ENCODE data around the gene VASN.
A peak's percentile ranks its signal among the peaks of the same experiment; 100 is the strongest.
"Not testable (repeated sequence)": the region's sequence is repeated elsewhere in the genome, so short reads cannot be mapped to it uniquely, and the experiment has no call there.

The VASN gene

DNA sequence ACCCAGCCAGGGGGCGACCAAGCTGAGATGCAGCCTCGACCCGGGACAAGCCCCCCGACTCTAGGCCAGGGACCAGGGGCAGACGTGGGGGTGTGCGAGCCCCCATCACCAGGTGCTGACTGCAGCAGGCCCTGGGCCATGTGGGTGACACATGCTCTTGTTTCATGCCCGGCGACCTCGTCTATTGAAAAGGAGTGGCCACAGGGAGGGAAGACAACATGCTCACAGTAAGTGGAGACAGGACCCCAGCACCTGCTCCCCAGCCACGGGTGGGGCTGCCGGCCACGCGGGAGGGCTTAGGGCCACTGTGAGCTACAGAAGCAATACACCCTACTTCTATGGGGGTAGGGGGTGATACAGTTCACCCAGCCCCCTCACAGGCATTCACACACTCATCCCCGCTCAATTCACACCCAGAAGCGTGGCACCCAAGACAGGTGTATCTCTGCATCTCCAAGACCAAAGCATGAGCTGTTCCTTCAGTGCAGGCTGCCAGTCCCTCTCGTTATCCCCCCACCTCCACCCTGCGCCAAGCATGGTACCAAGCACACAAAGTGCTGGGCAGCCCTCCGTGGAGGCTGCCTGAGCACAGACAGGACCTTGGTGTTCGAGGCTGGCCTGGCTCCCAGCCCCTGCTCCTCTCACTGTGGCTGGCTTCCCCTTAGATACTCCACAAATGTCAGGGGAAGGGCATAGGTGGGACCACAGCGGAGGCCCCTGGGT lies 13.6 kb downstream of the VASN start:
- DNase-seq (ENCODE audit: low read depth in 3 of 3), result no peak

DNA sequence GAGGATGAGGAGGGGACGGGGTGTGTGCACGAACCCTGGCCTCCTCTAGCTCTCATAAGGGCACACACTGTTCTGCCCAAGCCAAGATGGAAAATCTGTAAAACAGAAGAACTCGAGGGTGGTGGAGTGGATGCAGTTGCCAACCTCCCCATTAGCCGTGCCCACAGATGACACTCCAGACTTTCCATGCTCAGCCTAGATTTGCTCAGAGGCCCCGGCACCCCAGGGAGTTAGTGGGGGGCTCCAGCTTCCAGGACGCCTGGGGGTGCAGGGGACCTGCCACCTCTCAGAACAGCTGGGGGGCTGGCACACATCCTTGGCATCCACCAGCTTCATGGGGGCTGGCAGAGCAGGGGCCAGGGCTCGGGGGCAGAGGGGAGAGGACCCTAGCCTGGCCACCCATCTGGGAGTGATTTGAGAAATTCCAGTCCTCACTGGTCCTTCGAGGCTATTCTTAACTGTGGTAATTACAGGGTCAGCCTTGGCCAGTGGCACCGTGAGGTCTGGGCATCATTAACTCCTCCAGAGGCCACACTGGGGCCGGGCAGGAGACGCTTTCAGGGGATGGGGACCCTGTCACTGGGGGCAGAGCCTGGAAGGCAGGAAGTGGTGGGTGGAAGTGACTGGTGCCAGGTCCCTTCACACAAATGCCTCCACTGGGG lies 14.3 kb downstream of the VASN start:
- DNase-seq (ENCODE audit: low read depth in 3 of 3), result no peak

DNA sequence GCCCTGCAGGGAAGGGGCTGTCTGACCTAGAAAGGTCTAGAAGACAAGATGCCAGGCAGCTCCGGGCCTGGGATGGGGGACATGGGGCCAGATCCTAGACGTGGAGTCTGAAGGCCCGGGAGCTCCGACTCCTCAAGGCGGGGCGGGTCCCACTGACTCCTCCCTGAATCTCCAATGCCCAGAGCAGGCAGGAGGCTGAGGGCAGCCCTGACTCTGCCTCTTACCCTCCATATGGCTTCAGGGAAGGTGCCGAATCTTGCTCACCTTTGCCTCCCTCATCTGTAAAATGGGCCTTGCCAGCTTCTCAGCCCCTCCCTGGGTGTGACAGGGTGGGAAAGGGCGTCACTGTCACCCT lies 14.8 kb downstream of the VASN start:
- no peak for DNase-seq (ENCODE audit: low read depth in 3 of 3)

DNA sequence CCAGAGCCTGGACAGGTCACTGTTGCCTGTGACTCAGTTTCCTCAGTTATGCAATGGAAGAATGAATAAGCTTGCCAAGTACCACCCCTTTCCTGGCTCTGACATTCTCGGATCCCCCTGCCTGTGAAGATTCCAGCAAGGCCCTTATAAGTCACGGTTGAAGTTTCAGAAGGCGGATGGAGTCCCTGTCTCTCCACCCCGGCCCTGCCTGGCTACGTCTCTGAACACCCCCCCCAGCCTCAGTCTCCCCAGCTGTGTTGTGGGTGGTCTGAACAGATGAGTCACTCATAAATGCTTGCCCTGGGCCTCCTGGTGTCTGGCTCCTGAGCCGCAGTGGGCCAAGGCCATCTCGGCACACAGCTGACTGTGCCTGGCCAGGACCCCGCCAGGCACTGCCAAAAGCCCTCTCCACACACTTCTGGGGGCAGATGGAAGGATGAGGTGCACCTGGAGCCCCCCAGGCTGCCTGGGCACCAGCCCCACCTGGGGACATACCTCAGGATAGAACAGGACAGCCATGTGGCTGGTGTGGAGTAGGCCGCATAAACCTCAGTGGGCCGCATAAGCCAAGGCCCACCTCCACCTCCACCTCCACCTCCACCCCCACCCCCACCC lies 15.4 kb downstream of the VASN start:
- DNase-seq (ENCODE audit: low read depth in 3 of 3), result no peak

DNA sequence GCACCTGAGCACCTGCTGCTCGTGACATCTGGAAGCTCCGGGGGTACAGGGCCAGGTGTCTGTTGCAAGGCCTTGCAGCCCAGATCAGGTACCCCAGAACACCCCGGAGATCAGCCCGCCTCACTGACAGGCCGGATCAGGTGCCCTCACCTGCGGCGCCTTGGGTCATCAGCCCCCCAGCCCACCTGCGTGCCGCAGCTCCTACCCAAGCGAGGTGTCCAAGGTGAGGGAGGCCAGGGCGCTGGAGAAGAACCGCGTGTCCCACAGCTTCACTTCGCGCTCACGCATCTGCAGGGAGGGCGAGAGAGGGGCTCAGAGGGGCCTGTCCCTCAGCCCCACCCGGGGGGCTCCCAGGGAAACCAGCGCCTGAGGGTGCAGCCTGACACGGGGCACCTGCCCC lies 16.1 kb downstream of the VASN start:
- no peak for DNase-seq (ENCODE audit: low read depth in 3 of 3)

DNA sequence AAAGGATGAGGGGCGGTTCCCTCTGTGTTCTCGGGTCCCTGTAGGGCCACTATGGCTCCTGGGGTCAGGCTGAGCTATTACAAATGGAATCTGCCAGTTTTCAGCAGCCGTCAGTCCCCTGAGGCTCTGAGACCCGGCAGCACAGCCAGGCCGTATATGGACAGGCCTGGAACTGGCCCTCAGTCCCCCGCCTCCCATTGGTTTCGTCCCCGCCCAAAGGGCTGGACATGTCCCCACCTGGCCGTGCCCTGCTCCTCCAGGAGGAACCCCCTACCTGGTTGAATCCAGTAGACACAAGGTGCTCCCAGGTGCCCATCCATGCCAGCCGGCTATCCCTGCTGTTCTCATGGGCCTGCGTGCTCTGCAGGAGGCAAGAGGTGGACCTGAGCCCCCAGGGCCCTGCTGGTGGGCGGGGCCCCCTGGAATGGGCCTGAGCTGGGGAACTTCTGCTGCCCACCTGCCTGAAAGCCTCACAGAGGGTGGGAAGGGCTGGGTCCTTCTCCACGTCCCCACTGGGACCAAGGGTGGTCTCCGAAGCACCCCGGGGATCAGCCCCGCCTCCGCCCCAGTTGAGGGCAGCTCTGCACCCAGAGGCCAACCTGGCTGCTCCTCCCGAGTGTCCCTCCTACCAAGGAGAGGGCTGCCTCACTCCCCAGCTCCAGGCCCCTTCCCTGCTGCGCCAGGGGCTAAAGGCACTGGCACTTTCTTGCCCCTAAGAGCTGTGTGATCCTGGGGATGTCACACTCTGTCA lies 16.8 kb downstream of the VASN start:
- DNase-seq (ENCODE audit: low read depth in 3 of 3), result no peak

DNA sequence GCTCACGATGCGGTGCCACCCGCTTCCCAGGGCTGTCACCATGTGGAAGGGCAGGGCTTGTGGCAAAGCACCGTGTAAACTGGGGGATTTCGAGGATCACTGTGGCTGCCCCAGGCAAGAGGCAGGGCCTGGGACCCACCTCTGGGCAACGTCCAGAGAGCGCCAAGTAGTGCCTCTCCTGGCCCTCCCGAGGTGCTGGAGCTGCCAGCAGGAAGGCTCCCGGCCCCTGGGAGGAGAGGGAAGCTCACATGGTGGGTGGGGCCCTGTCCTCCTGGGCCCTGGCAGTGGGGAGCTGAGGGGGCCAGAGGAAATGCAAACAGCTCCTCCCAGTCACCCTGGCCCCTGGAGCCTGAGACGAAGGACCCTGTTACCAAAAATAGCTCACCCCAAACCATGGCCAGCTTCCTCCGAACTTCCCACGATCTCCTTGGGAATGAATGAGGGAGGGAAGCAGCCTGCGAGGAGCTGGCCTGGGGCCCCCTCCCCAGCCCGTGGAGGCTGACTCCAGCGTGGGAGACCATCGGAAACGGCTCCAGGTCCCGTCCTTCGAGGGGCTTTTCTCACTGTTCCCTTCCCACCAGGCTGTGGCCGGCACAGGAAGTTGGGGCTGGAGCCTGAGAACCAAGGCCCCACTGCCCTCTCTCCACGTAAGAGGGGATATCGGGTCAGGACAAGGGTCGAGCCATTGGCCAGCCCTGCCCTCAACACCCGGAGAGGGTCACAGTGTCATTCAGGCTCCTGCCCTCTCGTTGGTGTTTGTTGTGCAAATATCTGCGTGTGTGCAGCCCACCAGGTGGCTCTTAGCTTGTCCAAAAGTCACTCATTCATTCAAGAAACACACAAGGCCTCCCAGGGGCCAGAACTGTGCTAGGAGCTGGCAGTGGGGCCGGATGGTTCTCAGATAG lies 17.7 kb downstream of the VASN start:
- DNase-seq (ENCODE audit: low read depth in 3 of 3), result no peak

DNA sequence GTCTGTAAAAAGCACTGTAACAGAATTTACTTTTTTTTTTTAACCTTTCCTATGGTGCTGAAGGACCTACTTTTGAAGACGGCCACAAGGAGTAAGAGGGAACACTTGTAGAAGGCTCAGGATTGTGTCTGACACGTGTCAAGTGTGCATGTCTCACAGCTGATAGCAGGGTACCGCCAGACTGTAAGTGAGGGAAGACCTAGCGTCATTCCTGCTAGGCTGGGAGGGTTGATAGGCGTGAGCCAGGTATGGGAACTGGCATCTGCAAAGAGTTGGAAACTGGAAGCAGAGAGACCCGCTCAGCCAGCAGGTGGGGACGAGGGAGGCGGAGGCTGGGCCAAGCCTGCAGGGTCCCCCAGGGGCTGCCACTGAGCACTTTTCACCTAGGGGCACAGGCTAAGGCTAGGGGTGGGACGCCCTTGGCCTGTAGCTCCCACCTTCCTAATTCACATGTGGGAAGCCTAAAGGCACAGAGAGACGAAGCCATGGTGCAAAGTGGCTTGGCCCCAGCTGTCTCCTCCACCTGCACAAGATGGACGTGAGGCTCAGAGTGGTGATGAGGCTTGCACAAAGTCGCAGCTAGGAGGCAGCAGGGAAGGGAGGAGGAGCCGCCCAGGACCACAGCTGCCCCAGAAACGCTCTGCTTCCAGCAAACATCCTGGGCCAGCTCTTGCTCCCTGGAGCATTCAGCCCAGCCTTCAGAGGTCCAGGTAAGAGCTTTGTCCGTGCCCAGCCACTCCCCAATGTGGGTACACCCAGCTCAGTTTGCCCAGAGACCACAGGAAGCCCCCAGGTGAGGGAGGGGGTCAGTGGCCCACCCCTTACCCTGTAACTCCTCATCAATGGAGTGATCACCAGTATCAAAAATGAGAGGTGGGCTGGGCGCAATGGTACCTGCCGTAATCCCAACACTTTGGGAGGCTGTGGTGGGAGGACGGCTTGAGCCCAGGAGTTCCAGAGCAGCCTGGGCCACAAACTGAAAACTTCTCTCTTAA lies 18.9 kb downstream of the VASN start:
- DNase-seq (ENCODE audit: low read depth in 3 of 3), result no peak

DNA sequence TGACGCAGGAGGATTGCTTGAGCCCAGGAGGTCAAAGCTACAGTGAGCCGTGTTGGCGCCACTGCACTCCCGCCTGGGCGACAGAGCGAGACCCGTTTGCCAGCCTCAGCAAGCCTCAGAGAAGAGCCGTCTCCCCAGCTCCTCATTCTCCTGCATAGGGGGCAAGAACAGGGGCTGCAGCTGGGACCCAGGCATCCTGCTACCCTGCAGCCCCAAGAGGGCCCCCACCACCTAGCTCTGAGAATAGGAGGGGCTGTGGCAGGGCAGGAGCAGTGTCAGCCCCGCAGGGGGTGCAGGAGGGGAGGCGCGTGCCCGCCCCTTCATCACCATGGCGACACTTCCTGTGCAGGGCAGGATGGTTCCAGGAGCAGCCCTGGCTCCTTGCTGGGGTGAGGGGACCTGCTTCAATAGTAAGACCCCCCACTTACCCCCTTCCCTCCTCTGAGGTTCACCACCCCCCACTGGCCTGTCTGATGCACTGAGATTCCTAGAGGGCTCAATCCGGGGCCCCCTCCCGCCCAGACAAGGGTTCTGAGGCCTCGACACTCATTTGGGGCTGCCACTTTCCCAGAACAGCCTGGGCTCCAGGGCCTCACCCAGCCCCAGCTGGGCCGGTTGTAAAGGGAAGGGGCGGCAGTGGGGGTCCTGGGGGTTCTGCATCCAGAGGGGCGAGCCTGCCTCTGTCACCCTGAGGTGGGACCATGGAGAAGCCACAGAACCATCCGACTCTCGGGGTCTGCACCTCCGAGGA lies 20.2 kb downstream of the VASN start:
- DNase-seq (ENCODE audit: low read depth in 3 of 3), result no peak

DNA sequence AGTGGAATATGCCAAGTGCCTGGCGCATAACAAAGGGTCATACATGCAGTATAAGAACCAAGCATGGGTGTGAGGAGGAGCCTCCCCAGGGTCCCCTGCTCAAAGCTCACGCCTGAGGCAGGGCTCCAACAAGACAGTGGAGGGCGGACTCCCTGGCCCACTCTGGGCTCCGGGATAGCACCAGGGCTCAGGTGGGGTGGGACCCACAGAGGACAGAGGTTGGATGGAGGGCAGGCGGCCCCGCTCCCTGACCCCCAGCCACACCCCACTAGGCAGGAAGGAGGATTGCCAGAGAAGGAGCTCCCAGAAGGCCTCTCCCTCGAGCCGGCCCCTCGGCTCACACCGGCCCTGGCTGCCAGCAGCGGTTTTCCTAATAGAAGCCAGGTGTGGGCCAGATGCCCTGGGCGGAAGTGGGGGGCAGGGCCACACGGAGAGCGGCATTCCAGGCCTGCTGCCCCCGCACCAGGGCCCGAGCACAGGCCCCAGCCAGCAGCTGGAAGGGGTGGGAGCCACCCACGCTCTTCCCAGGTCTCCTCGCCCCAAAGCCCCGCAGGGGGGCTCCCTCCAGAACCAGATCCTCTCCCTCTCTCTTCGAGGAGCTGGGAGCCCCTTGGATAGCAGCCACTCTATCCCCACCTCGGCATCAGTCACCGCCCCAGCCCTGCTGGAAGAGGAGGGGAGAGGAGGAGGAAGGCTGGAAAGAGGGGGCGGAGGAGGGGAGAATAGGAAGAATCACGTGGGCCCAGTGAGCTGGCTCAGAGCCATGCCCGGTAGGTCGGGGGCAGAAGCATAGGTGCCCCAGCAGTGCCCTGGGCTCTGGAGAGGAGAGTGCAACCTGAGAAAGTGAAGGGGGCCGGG lies 21.0 kb downstream of the VASN start:
- no peak for DNase-seq (ENCODE audit: low read depth in 3 of 3)

DNA sequence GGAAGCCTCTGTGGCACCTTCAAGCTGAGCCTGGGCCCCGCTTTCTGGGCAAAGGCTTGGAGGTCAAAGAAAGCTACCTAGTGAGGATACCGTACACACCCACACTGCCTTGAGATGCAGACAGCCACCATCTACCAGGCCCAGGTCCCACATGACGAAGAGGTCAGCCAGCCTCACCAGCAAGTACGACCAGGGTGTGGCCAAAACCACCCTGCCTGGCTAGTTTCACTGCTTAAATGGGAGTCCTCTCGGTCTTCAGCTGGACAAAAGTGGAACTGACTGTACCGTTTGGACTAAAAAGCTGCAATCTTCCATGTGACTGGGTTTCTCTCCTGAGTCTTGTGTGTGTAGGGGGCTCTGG lies 21.6 kb downstream of the VASN start:
- DNase-seq (ENCODE audit: low read depth in 3 of 3), result no peak

DNA sequence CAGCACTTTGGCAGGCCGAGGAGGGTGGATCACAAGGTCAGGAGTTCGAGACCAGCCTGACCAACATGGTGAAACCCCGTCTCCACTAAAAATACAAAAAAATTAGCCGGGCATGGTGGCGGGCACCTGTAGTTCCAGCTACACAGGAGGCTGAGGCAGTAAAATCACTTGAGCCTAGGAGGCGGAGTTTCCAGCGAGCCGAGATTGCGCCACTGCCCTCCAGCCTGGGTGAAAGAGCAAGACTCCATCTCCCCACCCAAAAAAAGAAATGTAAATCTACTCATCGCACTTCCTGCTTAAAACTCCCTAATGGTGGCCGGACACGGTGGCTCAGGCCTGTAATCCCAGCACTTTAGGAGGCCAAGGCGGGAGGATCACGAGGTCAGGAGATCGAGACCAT lies 22.2 kb downstream of the VASN start:
- not testable (repeated sequence) for DNase-seq (ENCODE audit: low read depth in 3 of 3)

DNA sequence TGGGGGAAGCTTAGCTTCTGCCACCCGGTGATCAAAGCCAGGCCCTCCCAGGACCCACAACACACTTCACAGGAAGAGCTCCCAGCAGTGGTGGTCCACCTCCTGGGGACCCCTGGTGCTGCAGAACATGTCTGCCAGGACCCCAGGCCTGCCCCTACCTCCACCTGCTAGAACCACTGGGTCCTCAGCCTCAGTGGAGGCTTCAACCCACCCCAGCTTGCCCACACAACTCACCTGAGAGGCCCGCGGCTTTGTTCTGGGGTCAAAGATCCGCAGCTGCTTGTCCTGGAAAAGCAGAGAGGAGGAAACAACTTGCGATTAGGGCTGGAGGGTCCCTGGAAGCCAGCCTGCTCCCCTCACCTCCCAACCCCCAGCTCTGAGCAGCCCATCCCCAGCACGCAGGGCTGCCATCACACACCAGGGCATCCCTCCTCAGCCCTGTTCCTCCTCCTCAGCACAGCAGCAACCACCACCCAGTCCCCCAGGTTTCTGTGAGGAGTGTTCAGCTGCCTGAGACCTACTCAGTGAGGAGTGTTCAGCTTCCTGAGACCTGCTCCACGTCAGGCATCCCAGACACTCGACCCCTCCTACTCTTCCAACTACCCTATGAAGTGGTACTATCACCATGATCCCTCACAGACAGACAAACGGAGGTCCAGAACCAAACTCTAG lies 23.5 kb downstream of the VASN start:
- DNase-seq (ENCODE audit: low read depth in 3 of 3), result no peak

DNA sequence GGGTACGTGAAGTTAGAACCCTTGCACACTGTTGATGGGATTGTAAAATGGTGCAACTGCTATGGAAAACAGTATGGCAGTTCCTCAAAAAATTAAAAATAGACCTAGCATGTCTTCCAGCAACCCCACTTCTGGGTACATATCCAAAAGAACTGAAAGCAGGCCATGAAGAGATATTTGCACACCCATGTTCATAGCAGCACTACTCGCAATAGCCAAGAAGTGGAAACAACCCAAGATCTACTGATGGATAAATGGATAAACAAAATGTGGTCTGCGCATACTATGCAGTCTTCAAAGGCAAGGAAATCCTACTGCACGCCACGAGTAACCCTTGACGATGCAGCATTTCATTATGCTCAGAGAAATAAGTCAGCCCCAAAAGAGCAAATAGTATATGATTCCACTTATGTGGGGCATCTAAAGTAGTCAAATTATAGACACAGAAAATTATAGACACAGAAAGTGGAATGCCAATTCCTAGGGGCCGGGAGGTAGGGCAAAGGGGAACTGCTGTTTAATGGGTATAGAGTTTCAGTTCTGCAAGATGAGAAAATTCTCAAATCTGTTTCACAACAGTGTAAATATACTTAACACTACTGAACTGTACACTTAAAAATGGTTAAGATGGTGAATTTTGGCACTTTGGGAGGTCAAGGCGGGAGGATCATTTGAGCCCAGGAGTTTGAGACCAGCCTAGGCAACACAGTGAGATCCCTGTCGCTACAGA lies 27.5 kb downstream of the VASN start:
- no peak for DNase-seq (ENCODE audit: low read depth in 3 of 3)

DNA sequence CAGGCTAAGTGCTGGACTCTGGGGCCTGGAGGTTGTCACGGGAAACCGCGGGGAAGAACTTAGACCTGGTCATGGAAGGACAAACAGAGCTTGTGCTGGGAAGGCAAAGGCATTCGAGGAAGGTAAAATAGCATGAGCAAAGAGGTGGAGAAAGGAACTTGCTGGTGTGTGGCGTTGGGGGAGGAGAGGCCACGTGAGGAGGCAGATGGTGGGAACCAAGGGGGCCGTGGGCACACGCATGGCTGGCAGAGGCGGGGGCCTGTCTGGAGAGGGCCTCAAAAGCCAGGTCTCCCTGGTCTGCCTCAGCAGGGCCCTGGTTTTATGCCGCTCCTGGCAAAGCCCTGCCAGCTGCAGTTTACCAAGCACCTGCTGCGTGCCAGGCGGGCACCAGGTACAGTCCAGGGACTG lies 29.4 kb downstream of the VASN start:
- no peak for DNase-seq (ENCODE audit: low read depth in 3 of 3)

DNA sequence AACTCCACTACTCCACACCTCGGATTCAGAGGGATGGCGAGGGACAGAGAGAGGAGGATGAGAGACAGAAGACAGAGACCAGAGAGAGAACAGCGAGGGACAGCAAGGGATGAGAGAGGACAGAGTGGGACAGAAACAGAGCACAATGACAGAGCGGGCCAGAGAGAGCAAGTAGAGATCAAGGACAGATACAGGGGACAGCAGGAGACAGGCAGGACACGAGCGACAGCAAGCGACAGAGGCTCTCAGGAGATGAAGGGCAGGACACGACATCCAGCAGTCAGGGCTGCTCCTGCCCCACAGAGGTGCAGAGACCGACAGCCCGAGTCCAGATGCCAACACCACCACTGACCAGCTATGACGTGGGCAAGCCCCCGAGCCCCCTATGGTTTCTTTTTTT lies 29.9 kb downstream of the VASN start:
- DNase-seq (ENCODE audit: low read depth in 3 of 3), result no peak

DNA sequence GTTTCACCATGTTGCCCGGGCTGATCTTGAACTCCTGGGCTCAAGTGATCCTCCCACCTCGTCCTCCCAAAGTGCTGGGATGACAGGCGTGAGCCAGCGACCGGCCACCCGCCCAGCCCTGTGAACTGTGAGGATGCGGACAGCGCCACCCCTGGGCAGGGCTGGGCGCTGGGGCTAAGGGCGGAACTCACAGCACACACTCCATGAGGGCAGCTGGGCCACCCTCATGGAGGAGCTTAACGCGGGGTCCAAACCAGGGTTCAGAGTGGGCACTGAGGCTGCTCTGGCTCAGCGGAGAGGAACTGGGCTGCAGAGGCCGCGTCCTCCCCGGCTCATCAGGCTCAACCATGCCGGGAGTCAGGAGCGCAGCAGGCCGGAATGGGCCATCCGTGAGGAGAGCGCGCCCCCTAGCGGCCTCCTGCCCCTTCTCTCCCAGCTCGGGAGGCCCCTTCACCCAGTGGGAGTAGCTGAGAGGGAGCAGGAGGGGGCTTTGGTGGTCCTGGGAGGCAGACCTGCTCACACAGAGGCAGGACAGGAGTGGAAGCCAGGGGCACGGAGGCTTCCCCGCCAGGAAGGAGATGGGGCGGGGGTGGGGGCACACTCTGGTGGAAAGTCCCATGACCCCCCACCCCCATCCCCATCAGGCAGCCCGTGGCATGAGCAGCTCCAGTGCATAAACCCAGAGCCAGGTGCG lies 30.9 kb downstream of the VASN start:
- peak; percentile 29 to 54 (median 44) for DNase-seq (ENCODE audit: low read depth in 3 of 3)
